Ishikawa (cell line): ENCODE measurements around the gene PUS10.

ENCODE experiments used
- NFIC ChIP-seq: IDR thresholded peaks from 2 replicates; pipeline ENCODE4 v1.6.1; 2012
- RAD21 ChIP-seq: IDR thresholded peaks from 2 replicates; pipeline ENCODE4 v1.6.1; 2012; ENCODE audit warnings: low read depth
- REST ChIP-seq: IDR thresholded peaks from 2 replicates; pipeline ENCODE4 v1.6.1; 2012; ENCODE audit warnings: low read depth, mild to moderate bottlenecking
- TAF1 ChIP-seq: IDR thresholded peaks from 2 replicates; pipeline ENCODE4 v1.6.1; 2012; ENCODE audit warnings: low read depth, mild to moderate bottlenecking

- no peak for TF ChIP-seq REST
- TF ChIP-seq RAD21: no peak
- no peak for TF ChIP-seq NFIC
- TF ChIP-seq TAF1: no peak
These were observed 27.9 kb upstream of the PUS10 start for GRCh38 chr2:61045999-61046398.
